Measurements from ENCODE around the gene TRAF4. TPM values are rescaled to one million over a fixed set of nuclear protein-coding genes. Genes with fewer than 3 reads are reported as not detected.

The TRAF4 gene
- total RNA-seq, 1 experiment from 2014 or later = 126 TPM

GRCh38 chr17:28755486-28755885 lies 11.7 kb downstream of the TRAF4 start:
- BruUV-seq (replicated peaks) = no TSS peak
- peaks cover 80% of the 10 kb centered on the region for H3K36me3 Mint-ChIP-seq (ENCODE audit: insufficient read depth, unreplicated experiment)
- TF ChIP-seq CTCF (IDR thresholded peaks at IDR 0.05; ENCODE audit: unreplicated experiment) = no peak
- ChIA-PET POLR2A (interaction anchor here (1.7 to 17.3 kb wide), 2 partner anchors 28 to 86 kb away, joined by 3 to 1135 read pairs; partner anchors contain the start of genes NEK8, RPL23A and TLCD1), CTCF (interaction anchor here (15.1 kb wide), 1 partner anchor 30 kb away, joined by 365 read pairs; the partner anchor contains the start of genes NEK8 and TLCD1)
- H3K27ac Mint-ChIP-seq (ENCODE audit: low read depth, unreplicated experiment) = no peak overlapping the region
- H3K4me1 Mint-ChIP-seq (ENCODE audit: insufficient read depth, unreplicated experiment) = peaks cover 11% of the 10 kb centered on the region
- H3K9me3 Mint-ChIP-seq (ENCODE audit: unreplicated experiment) = no peaks in the 10 kb centered on the region
- H3K27me3 Mint-ChIP-seq (ENCODE audit: insufficient read depth, unreplicated experiment) = no peaks in the 10 kb centered on the region
- intact Hi-C loops (cut with micrococcal nuclease) = no loop called here
- H3K4me3 Mint-ChIP-seq (ENCODE audit: unreplicated experiment) = no peak overlapping the region
- no peak for DNase-seq (ENCODE audit: unreplicated experiment)

DNA sequence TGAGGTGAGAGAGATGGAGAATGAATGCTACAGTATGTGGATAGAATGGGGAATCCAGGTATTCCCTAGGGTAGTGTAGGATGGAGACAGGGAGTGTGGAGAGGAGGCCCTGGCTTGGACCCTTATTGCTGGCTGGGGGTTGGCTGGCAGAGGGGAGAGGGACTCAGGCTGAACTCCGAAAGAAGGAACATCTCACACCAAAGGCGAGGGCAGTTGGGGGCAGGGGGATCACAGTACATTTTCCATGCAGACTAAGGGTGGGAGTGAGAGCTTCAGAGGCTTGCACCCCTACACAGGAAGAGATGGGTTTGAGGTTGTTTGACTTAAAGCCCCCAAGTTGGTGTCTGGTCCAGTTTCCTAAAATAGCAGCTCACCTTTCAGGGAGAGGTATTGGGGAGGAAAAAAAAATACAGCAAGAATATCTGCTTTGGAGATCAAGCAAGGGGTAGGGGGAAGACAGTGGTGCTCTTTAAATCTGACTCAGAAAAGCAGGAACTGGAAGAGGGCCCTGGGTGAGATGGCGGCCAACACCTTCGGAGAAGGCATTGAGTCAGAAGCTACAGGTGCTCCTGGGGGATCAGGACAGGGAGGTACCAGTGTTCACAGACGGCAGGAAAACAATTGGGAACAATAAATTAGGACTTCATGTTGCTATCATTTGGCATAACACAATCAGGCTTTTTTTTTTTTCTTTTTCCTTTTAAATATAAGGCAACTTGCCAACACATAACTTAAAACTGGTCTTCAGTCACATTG lies 12.4 kb downstream of the TRAF4 start:
- Mint-ChIP-seq H3K27me3 (ENCODE audit: insufficient read depth, unreplicated experiment) (no peaks in the 10 kb centered on the region), H3K27ac (ENCODE audit: low read depth, unreplicated experiment) (no peak overlapping the region), H3K9me3 (ENCODE audit: unreplicated experiment) (no peaks in the 10 kb centered on the region), H3K4me1 (ENCODE audit: insufficient read depth, unreplicated experiment) (peaks cover 13% of the 10 kb centered on the region), H3K4me3 (ENCODE audit: unreplicated experiment) (no peak overlapping the region), H3K36me3 (ENCODE audit: insufficient read depth, unreplicated experiment) (peaks cover 80% of the 10 kb centered on the region)
- BruUV-seq (replicated peaks) = no TSS peak
- ChIA-PET CTCF (interaction anchor here (0.7 to 1.2 kb wide), 2 partner anchors 19 to 29 kb away, joined by 3 to 6 read pairs; no protein-coding TSS in a partner anchor), POLR2A (interaction anchor here (0.7 to 0.9 kb wide), 3 partner anchors 13 to 52 kb away, joined by 3 to 4 read pairs (median 4); partner anchors contain the start of gene TRAF4)
- intact Hi-C loops (cut with micrococcal nuclease) = no loop called here
- DNase-seq (ENCODE audit: unreplicated experiment) = no peak
- no peak for TF ChIP-seq CTCF (IDR thresholded peaks at IDR 0.05; ENCODE audit: unreplicated experiment)

- Mint-ChIP-seq H3K4me3 (ENCODE audit: unreplicated experiment) (no peak overlapping the region), H3K27ac (ENCODE audit: low read depth, unreplicated experiment) (no peak overlapping the region), H3K27me3 (ENCODE audit: insufficient read depth, unreplicated experiment) (no peaks in the 10 kb centered on the region), H3K9me3 (ENCODE audit: unreplicated experiment) (no peaks in the 10 kb centered on the region), H3K4me1 (ENCODE audit: insufficient read depth, unreplicated experiment) (peaks cover 21% of the 10 kb centered on the region), H3K36me3 (ENCODE audit: insufficient read depth, unreplicated experiment) (peaks cover 81% of the 10 kb centered on the region)
- POLR2A ChIA-PET = no interaction called here
- no peak for DNase-seq (ENCODE audit: unreplicated experiment)
- no TSS peak for BruUV-seq (replicated peaks)
- CTCF ChIA-PET = interaction anchor here (0.6 kb wide), 1 partner anchor 12 kb away, joined by 3 read pairs; no protein-coding TSS in a partner anchor
- no peak for TF ChIP-seq CTCF (IDR thresholded peaks at IDR 0.05; ENCODE audit: unreplicated experiment)
- intact Hi-C loops (cut with micrococcal nuclease) = no loop called here
These were observed 14.8 kb downstream of the TRAF4 start for GRCh38 chr17:28758411-28759121.

DNA sequence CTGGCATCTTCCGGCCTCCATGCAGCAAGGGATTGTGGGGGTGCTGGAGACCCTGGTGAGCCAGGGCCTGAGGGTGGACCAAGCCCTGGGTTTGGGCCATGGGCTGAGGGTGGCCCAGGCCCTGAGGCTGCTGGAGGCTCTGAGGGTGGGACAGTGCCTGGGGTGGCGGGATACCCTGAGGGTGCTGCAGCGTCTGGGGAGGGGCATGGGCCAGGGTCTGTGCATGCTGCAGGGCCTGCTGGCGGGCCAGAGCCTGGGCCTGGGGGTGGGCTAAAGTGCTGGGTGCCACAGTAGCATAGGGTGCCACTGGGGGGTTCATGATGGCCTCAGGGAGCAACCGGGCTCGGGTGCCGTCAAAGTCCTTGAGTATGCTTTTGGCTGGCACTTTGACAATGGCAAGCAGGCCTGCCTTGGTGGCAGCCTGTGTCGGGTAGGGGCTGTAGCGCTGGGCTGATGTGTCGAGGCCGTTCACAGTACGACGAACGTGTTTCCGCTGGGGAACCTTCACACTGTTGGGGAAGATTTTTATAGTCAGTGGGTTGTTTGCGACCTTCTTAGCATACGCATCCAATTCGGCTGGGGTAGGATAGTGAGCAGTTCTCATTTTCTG lies 15.6 kb downstream of the TRAF4 start:
- Mint-ChIP-seq H3K9me3 (ENCODE audit: unreplicated experiment) (no peaks in the 10 kb centered on the region), H3K27me3 (ENCODE audit: insufficient read depth, unreplicated experiment) (no peaks in the 10 kb centered on the region), H3K4me1 (ENCODE audit: insufficient read depth, unreplicated experiment) (peaks cover 21% of the 10 kb centered on the region), H3K4me3 (ENCODE audit: unreplicated experiment) (no peak overlapping the region), H3K36me3 (ENCODE audit: insufficient read depth, unreplicated experiment) (peaks cover 87% of the 10 kb centered on the region), H3K27ac (ENCODE audit: low read depth, unreplicated experiment) (no peak overlapping the region)
- intact Hi-C loops (cut with micrococcal nuclease) = no loop called here
- no TSS peak for BruUV-seq (replicated peaks)
- no peak for TF ChIP-seq CTCF (IDR thresholded peaks at IDR 0.05; ENCODE audit: unreplicated experiment)
- no peak for DNase-seq (ENCODE audit: unreplicated experiment)
- ChIA-PET POLR2A (interaction anchor here (0.9 kb wide), 1 partner anchor 13 kb away, joined by 3 read pairs; no protein-coding TSS in a partner anchor), CTCF (interaction anchor here (2.9 kb wide), 1 partner anchor 32 kb away, joined by 21 read pairs; the partner anchor contains the start of gene TLCD1)

Measured in MCF 10A (cell line).